Hepatocyte (in vitro differentiated cells): ENCODE data around the gene AREL1. TPM values are rescaled to one million over a fixed set of nuclear protein-coding genes. Genes with fewer than 3 reads are reported as not detected.

ENCODE experiments used
- DNase-seq: peaks from one replicate; pipeline ENCODE4 v3.0.0-alpha.2; 2016; ENCODE audit warnings: low spot score
- H2AFZ ChIP-seq: fragments of 200-600 bp; sonication (generic); 2 replicates; pipeline ENCODE4 v1.6.0; 2016; ENCODE audit warnings: antibody characterized with exemption, mild to moderate bottlenecking
- H3K27ac ChIP-seq: fragments of 200-600 bp; sonication (generic); 2 replicates; pipeline ENCODE4 v1.5.1; 2016; ENCODE audit warnings: mild to moderate bottlenecking
- H3K27me3 ChIP-seq: fragments of 200-600 bp; sonication (generic); 2 replicates; pipeline ENCODE4 v1.6.1; 2016
- H3K36me3 ChIP-seq: fragments of 200-600 bp; sonication (generic); replicated peaks from 2 replicates; pipeline ENCODE4 v1.5.1; 2016; ENCODE audit warnings: low read depth; ENCODE audit not compliant: insufficient read depth
- H3K4me1 ChIP-seq: fragments of 200-600 bp; sonication (generic); 2 replicates; pipeline ENCODE4 v1.5.1; 2016; ENCODE audit warnings: mild to moderate bottlenecking, moderate library complexity; ENCODE audit not compliant: insufficient read depth
- H3K4me2 ChIP-seq: fragments of 200-600 bp; sonication (generic); 2 replicates; pipeline ENCODE4 v1.6.0; 2016
- H3K4me3 ChIP-seq: fragments of 200-600 bp; sonication (generic); 2 replicates; pipeline ENCODE4 v1.5.1; 2016; ENCODE audit warnings: mild to moderate bottlenecking
- H3K79me2 ChIP-seq: fragments of 200-600 bp; sonication (generic); 2 replicates; pipeline ENCODE4 v1.6.0; 2017; ENCODE audit warnings: mild to moderate bottlenecking
- H3K9me2 ChIP-seq: fragments of 200-600 bp; sonication (generic); replicated peaks from 2 replicates; pipeline ENCODE4 v1.6.0; 2017; ENCODE audit warnings: mild to moderate bottlenecking; ENCODE audit not compliant: insufficient read depth
- H3K9me3 ChIP-seq: fragments of 200-600 bp; sonication (generic); 2 replicates; pipeline ENCODE4 v1.5.1; 2016; ENCODE audit warnings: low read depth, mild to moderate bottlenecking
- H4K20me1 ChIP-seq: fragments of 200-600 bp; sonication (generic); 2 replicates; pipeline ENCODE4 v1.6.0; 2016; ENCODE audit warnings: mild to moderate bottlenecking; ENCODE audit not compliant: insufficient read depth, poor library complexity, severe bottlenecking
- EZH2 ChIP-seq: fragments of 200-600 bp; sonication (generic); IDR thresholded peaks from 2 replicates; pipeline ENCODE4 v1.6.1; 2016; ENCODE audit warnings: antibody characterized with exemption, mild to moderate bottlenecking, borderline replicate concordance
- EZH2phosphoT487 ChIP-seq: fragments of 200-600 bp; sonication (generic); IDR thresholded peaks from one replicate; pipeline ENCODE4 v1.6.1; 2018; ENCODE audit warnings: antibody characterized with exemption, mild to moderate bottlenecking, low read depth, moderate library complexity; ENCODE audit not compliant: unreplicated experiment, severe bottlenecking
- WGBS: methylation state at CpG from one replicate; pipeline ENCODE4 v1.1.6; 2016; ENCODE audit warnings: low lambda C conversion rate; ENCODE audit errors: missing lambda C conversion rate; 5-methylcytosine and 5-hydroxymethylcytosine counted together
- polyA plus RNA-seq: library from polyadenylated mRNA; unstranded; fragments of >200 nt; fragmentation: Nextera tagmentation; extraction: Ambion mirVana; gene quantifications from 2 replicates; pipeline ENCODE4 v1.2.1, GENCODE V29; 2016
- total RNA-seq: library from RNA; depleted of rRNA; stranded (reverse); fragments of >200 nt; gene quantifications from 2 replicates; pipeline ENCODE4 v1.2.3, GENCODE V29; 2014
- TF ChIP-seq, protein P1 (sequence below): fragments of 200-600 bp; sonication (generic); IDR thresholded peaks from 2 replicates; pipeline ENCODE4 v1.5.1; 2016; ENCODE audit warnings: antibody characterized with exemption, mild to moderate bottlenecking; ENCODE audit not compliant: poor library complexity

AREL1 gene
- total and polyA plus RNA-seq, 2 experiments from 2014 or later, result 11.4 to 31.7 TPM

DNA sequence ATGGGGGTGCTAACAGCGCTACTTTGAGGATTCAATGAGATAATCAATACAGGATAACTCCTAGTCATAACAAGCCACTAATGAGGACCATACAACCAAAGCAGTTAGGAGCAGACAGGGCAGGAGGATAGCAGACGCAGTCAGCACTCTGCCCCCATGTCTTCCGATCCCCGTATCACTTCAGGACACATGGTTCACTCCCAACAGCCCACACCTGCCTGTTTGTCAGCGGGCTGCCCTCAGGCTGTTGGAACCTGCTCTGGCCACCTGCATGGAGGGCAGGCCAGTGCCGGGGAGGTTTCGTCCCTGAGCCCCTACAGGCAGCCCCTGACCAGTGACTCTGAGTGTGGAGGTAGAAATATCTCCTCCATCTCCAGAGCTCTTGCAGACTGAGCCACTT, 63.7 kb downstream of the AREL1 start:
- H3K27me3 ChIP-seq, result no peaks in the 10 kb centered on the region
- no peaks in the 10 kb centered on the region for H3K79me2 ChIP-seq
- H2AFZ ChIP-seq, result no peak overlapping the region
- 62% methylated on average over 7 of the region's 7 CpGs for WGBS
- peaks cover 21% of the 10 kb centered on the region for H3K4me1 ChIP-seq
- no peaks in the 10 kb centered on the region for H4K20me1 ChIP-seq
- H3K27ac ChIP-seq, result no peak overlapping the region
- no peaks in the 10 kb centered on the region for H3K9me3 ChIP-seq
- H3K36me3 ChIP-seq, result no peaks in the 10 kb centered on the region
- no peaks in the 10 kb centered on the region for H3K9me2 ChIP-seq
- TF ChIP-seq, protein P1, sequence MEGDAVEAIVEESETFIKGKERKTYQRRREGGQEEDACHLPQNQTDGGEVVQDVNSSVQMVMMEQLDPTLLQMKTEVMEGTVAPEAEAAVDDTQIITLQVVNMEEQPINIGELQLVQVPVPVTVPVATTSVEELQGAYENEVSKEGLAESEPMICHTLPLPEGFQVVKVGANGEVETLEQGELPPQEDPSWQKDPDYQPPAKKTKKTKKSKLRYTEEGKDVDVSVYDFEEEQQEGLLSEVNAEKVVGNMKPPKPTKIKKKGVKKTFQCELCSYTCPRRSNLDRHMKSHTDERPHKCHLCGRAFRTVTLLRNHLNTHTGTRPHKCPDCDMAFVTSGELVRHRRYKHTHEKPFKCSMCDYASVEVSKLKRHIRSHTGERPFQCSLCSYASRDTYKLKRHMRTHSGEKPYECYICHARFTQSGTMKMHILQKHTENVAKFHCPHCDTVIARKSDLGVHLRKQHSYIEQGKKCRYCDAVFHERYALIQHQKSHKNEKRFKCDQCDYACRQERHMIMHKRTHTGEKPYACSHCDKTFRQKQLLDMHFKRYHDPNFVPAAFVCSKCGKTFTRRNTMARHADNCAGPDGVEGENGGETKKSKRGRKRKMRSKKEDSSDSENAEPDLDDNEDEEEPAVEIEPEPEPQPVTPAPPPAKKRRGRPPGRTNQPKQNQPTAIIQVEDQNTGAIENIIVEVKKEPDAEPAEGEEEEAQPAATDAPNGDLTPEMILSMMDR, result no peak
- TF ChIP-seq EZH2phosphoT487 (no peak), EZH2 (no peak)
- H3K4me2 ChIP-seq, result no peak overlapping the region
- no peak overlapping the region for H3K4me3 ChIP-seq
- DNase-seq, result no peak

DNA sequence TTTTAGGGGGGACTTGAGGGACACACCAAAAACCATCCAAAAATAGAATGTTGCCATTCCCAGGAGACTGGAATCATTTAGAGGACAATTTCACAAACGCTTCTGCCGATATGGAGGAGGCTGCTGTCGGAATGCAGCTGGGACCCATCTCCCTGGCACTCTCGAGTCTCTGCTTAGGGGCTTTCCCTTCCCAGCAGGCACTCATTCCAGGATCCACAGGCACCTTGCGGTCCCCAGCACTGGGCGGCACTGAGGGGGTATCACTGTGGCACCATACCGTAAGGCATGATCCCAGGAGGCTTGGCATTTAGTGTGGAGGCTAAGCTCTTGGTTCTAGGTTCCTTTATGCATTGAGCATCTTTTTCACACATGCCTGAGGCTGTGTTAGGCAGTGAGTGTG, 64.3 kb downstream of the AREL1 start:
- Histone ChIP-seq H3K27ac (peak overlapping the region; percentile 60), H3K9me3 (no peaks in the 10 kb centered on the region), H3K4me1 (peaks cover 21% of the 10 kb centered on the region), H3K4me2 (peak overlapping the region; percentile 31), H3K9me2 (no peaks in the 10 kb centered on the region), H3K79me2 (no peaks in the 10 kb centered on the region), H4K20me1 (no peaks in the 10 kb centered on the region), H3K36me3 (no peaks in the 10 kb centered on the region), H3K4me3 (no peak overlapping the region), H3K27me3 (no peaks in the 10 kb centered on the region), H2AFZ (no peak overlapping the region)
- DNase-seq, result no peak
- no peak for TF ChIP-seq EZH2phosphoT487
- TF ChIP-seq, protein P1, result no peak
- no peak for TF ChIP-seq EZH2
- WGBS, result 73% methylated on average over 7 of the region's 7 CpGs

DNA sequence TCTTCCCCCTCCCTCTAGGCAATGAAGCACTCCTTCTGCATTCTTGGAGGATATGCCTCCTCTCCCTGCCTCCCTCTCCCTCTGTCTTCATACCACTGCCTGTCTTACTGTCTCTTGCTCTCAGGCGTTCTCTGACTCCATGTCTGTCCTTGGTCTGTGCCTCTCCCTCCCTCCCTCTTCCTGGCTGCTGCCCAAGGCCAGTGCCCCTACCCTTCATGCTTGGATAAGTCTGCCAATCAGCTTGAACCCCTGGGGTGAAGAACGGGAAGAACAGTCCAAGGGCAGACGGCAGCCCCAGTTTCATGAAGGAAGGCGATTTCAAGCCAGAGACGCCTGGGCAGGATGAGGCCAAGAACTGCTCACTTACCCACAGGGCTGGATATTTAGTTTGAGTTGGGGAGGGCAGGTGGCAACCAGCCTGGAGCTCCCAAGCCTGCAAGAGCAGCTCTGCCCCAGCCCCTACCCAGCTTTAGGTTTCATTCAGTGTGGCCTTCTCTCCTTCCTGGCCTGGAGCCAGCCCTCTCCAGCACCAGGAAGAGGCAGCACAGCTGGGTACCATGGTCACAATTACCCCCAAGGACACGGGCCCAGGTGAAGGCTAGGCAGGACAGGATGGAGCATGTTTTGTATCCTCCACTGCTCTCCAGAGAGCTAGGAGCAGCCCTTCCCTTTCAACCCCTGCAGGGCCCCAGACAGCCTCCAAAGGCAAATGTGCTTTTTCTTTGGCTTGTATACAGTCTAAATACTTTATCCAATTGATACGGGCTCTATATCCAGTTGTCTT, 65.0 kb downstream of the AREL1 start:
- Histone ChIP-seq H2AFZ (no peak overlapping the region), H3K4me1 (peaks cover 21% of the 10 kb centered on the region), H3K4me3 (no peak overlapping the region), H3K27ac (peak overlapping the region; percentile 60), H3K36me3 (no peaks in the 10 kb centered on the region), H3K27me3 (no peaks in the 10 kb centered on the region), H3K4me2 (peak overlapping the region; percentile 31), H3K79me2 (no peaks in the 10 kb centered on the region), H3K9me2 (no peaks in the 10 kb centered on the region), H3K9me3 (no peaks in the 10 kb centered on the region), H4K20me1 (no peaks in the 10 kb centered on the region)
- DNase-seq, result no peak
- TF ChIP-seq EZH2 (no peak), EZH2phosphoT487 (no peak)
- TF ChIP-seq, protein P1, result no peak
- WGBS, result 62% methylated on average over 7 of the region's 7 CpGs
